HEK293T (cell line): ENCODE measurements around the gene GREM2.

Experiments
- CTCF ChIA-PET: fragments of 350-600 bp; formaldehyde crosslinking; extraction: SDS; loops from one replicate; lab custom pipeline; 2021; ENCODE audit warnings: antibody characterized with exemption, inconsistent platforms; lab: Yijun Ruan, JAX
- POLR2A ChIA-PET: fragments of 350-600 bp; formaldehyde crosslinking; extraction: SDS; loops from one replicate; lab custom pipeline; 2020; ENCODE audit warnings: antibody characterized with exemption, inconsistent platforms; lab: Yijun Ruan, JAX
- DNase-seq: peaks from one replicate; pipeline ENCODE4 v3.0.0; 2012; ENCODE audit warnings: mixed read lengths; ENCODE audit errors: extremely low spot score
- ARNT ChIP-seq: fragments of 450-650 bp; IDR thresholded peaks from 2 replicates; pipeline ENCODE4 v1.6.1; 2017; ENCODE audit warnings: mild to moderate bottlenecking
- BHLHE40 ChIP-seq: fragments of 450-650 bp; IDR thresholded peaks from 2 replicates; pipeline ENCODE4 v1.6.1; 2016; ENCODE audit warnings: mild to moderate bottlenecking, moderate library complexity, borderline replicate concordance
- CTBP1 ChIP-seq: fragments of 450-650 bp; IDR thresholded peaks from 2 replicates; pipeline ENCODE4 v1.6.1; 2016; ENCODE audit warnings: borderline replicate concordance
- ELF4 ChIP-seq: fragments of 450-650 bp; IDR thresholded peaks from 2 replicates; pipeline ENCODE4 v1.6.1; 2017; ENCODE audit warnings: antibody characterized with exemption
- FOXA1 ChIP-seq: fragments of 450-650 bp; IDR thresholded peaks from 2 replicates; pipeline ENCODE4 v1.6.1; 2016; ENCODE audit warnings: mild to moderate bottlenecking
- FOXK2 ChIP-seq: fragments of 450-650 bp; IDR thresholded peaks from 2 replicates; pipeline ENCODE4 v1.6.1; 2016; ENCODE audit warnings: mild to moderate bottlenecking
- FOXM1 ChIP-seq: fragments of 450-650 bp; IDR thresholded peaks from 2 replicates; pipeline ENCODE4 v1.6.1; 2017; ENCODE audit warnings: mild to moderate bottlenecking, borderline replicate concordance
- HDGF ChIP-seq: fragments of 450-650 bp; IDR thresholded peaks from 2 replicates; pipeline ENCODE4 v1.6.1; 2017; ENCODE audit warnings: antibody characterized with exemption, borderline replicate concordance
- L3MBTL2 ChIP-seq: fragments of 450-650 bp; conservative IDR thresholded peaks from 2 replicates; pipeline ENCODE4 v1.6.1; 2016; ENCODE audit warnings: mild to moderate bottlenecking
- LEF1 ChIP-seq: fragments of 450-650 bp; IDR thresholded peaks from 2 replicates; pipeline ENCODE4 v1.6.1; 2017; ENCODE audit warnings: mild to moderate bottlenecking, borderline replicate concordance
- NFRKB ChIP-seq: fragments of 450-650 bp; IDR thresholded peaks from 2 replicates; pipeline ENCODE4 v1.6.1; 2016; ENCODE audit warnings: mild to moderate bottlenecking, moderate library complexity
- SP1 ChIP-seq: fragments of 450-650 bp; IDR thresholded peaks from 2 replicates; pipeline ENCODE4 v1.6.1; 2017
- SUZ12 ChIP-seq: fragments of 450-650 bp; IDR thresholded peaks from 2 replicates; pipeline ENCODE4 v1.6.1; 2016; ENCODE audit warnings: mild to moderate bottlenecking
- TARDBP ChIP-seq: fragments of 450-650 bp; IDR thresholded peaks from 2 replicates; pipeline ENCODE4 v1.6.1; 2016
- ZNF384 ChIP-seq: fragments of 450-650 bp; IDR thresholded peaks from 2 replicates; pipeline ENCODE4 v1.6.1; 2016
- TF ChIP-seq, protein P1 (sequence below): fragments of 450-650 bp; IDR thresholded peaks from 2 replicates; pipeline ENCODE4 v1.6.1; 2016

GREM2 gene

DNA sequence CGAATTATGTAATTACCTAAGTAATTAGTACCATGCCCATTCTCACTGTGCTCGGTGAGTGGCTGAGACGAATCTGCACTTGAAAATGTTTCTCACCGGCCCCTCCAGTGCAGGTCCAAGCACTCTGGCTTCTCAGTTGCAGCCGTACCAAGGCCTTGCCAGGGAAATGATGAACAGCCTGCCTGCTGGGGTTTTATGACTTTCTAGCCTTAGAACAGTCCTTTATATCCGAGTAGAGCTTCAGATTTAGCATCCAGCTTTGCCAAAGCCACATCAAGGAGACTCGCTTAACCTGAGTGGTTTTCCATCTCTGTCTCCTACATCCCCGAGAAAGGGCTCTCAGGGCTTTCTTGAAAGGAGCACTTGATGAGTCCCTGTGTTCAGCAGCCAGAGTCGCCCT lies 83.4 kb downstream of the GREM2 start:
- TF ChIP-seq, protein P1, sequence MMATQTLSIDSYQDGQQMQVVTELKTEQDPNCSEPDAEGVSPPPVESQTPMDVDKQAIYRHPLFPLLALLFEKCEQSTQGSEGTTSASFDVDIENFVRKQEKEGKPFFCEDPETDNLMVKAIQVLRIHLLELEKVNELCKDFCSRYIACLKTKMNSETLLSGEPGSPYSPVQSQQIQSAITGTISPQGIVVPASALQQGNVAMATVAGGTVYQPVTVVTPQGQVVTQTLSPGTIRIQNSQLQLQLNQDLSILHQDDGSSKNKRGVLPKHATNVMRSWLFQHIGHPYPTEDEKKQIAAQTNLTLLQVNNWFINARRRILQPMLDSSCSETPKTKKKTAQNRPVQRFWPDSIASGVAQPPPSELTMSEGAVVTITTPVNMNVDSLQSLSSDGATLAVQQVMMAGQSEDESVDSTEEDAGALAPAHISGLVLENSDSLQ, result 0 out of 2 replicates have a peak, but pooled peaks have one; percentile 35
- TF ChIP-seq SP1, result no peak
- no peak for TF ChIP-seq LEF1
- TF ChIP-seq ELF4, result no peak
- no peak for TF ChIP-seq FOXK2
- POLR2A ChIA-PET, result no interaction called here
- CTCF ChIA-PET, result no interaction called here
- DNase-seq, result peak; percentile 22

DNA sequence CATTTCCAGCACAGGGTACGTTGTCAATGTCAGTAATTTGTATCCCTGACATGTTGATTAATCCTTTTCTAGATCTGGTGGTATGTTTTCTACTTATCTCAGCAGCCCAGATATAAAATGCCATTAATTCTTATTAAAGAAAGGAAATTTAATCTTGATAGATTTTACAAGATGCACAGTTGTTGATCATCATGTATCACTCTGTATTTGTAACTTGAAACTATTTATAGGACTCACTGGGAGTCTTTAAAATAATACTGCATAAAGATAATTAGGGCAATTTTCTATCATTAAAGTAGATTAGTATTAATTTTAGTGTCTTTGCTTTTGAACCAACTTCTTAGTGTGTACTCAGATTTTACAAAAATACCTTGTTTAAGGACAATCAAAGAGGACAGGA lies 84.9 kb downstream of the GREM2 start:
- TF ChIP-seq LEF1, result no peak
- no peak for TF ChIP-seq SUZ12
- TF ChIP-seq SP1, result no peak
- no peak for TF ChIP-seq FOXM1
- TF ChIP-seq, protein P1, result peak; percentile 70
- no peak for TF ChIP-seq NFRKB
- TF ChIP-seq ELF4, result no peak
- no peak for TF ChIP-seq FOXA1
- no peak for TF ChIP-seq HDGF
- DNase-seq, result no peak
- POLR2A ChIA-PET, result interaction anchor here (0.6 kb wide), 1 partner anchor 23 kb away, joined by 3 read pairs; no protein-coding TSS in a partner anchor
- CTCF ChIA-PET, result no interaction called here

DNA sequence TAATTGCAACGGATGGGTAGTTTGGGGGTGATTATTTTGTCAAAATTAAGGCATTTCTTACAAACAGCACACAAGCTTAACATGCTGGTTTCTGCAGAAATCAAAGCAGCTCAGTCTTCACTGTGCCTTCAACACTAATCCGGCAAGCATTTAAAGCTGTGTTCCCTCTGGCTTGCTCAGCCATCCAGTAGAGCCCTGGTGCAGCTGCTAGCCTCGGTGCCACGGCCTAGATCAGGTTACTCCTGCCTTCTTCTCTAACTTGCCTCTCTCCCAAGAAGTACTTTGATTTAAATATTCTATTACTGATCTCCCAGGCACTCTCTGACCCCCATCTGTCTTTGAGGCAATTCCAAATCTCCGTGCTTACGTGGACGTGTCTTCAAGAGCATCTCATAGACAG lies 85.6 kb downstream of the GREM2 start:
- TF ChIP-seq FOXM1 (no peak), CTBP1 (no peak), FOXK2 (no peak), ELF4 (no peak), LEF1 (no peak), ARNT (no peak), BHLHE40 (no peak), FOXA1 (no peak), SP1 (no peak), HDGF (no peak), L3MBTL2 (no peak), TARDBP (no peak), SUZ12 (no peak), NFRKB (no peak), ZNF384 (no peak)
- TF ChIP-seq, protein P1, result no peak
- peak; percentile 47 for DNase-seq
- ChIA-PET CTCF (no interaction called here), POLR2A (no interaction called here)

DNA sequence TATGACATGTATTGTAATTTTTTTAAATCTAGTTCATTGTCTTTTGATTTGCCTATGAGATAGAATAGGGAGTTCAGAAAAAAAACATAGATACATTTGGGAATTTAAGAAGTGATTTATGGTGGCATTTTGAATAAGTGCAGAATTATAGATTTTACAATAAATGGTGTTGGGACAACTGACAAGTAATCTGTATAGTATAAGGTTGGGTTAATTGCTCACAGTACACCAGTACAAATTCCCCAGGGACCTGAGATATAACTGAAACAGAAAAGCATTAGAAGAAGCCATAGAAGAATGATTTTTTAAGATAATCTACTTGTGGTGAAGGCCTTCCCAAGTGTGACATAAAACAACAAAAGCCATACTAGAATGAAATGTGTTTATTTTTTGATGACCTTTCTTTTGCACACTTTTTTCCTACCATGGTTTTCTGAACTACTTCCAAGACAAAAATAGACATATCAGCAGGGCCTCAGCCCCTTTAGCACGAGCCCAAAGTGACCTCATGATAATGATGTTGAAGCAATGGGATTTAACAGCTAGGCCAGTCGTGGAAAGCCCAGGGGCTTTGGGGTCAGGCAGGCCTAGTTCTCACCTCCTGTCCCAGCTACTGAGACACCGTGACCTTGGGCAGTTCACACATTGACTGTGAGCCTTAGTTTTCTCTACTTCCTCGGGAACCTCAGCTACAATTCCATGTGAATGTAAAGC lies 87.4 kb downstream of the GREM2 start:
- TF ChIP-seq FOXK2 (no peak), SUZ12 (no peak), ARNT (no peak), LEF1 (no peak)
- TF ChIP-seq, protein P1, result peak; percentile 65
- DNase-seq, result no peak
- POLR2A ChIA-PET, result no interaction called here
- CTCF ChIA-PET, result interaction anchor here (0.5 kb wide), 1 partner anchor 1679 kb away, joined by 3 read pairs; no protein-coding TSS in a partner anchor

DNA sequence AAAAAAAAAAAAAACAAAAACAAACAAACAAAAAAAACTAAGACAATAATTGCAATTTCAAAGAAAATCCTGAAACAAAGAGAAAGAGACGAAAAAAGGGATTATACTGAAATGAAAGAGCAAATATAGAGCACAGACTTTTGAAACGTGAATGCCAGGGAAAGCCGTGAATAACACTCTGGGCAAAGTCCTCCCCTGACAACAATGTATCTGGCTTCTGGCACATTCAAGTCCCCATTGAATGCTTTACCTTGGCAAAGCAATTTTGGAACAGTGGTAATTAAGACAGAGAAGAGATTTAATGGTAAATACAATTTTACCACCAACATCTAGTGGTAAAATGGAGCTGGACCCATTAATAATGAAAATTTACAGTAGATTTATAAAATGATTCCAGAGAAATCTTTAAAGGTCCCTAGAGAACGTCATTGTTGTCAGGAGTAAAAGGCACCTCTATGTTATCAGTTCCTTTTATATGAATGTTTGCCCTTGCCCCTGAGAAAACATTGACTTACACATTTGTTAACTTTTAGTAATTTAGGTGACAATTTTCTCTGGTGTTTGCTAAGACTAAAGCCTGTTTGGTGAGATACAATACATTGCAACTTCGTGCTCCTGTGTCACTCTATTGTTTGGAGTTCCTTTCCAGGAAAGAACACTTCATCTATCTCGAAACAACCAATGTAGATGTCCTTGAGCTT lies 89.7 kb downstream of the GREM2 start:
- CTCF ChIA-PET, result no interaction called here
- DNase-seq, result no peak
- TF ChIP-seq HDGF (no peak), LEF1 (no peak), SP1 (no peak), FOXK2 (no peak), ZNF384 (no peak), BHLHE40 (no peak), L3MBTL2 (no peak), TARDBP (no peak), FOXM1 (no peak), FOXA1 (no peak), CTBP1 (no peak), ELF4 (no peak), SUZ12 (no peak)
- TF ChIP-seq, protein P1, result no peak
- POLR2A ChIA-PET, result no interaction called here
